K562 (cell line): ENCODE data around the gene NRXN3. TPM values are rescaled to one million over a fixed set of nuclear protein-coding genes. Genes with fewer than 3 reads are reported as not detected.

ENCODE experiments used
- CBFA2T2 ChIP-seq: fragments of 450-650 bp; conservative IDR thresholded peaks from 2 replicates; pipeline ENCODE4 v1.6.1; 2017; ENCODE audit warnings: mild to moderate bottlenecking
- CBX8 ChIP-seq: fragments of 200-600 bp; sonication (generic); IDR thresholded peaks from 2 replicates; pipeline ENCODE4 v1.6.1; 2012; ENCODE audit warnings: borderline replicate concordance, mixed run types, low read depth, mild to moderate bottlenecking, moderate library complexity, mixed read lengths, low read length, control low read depth, inconsistent platforms; ENCODE audit not compliant: poor library complexity, severe bottlenecking; ENCODE audit errors: extremely low read depth
- CCNT2 ChIP-seq: IDR thresholded peaks from 2 replicates; pipeline ENCODE4 v1.6.1; 2011; ENCODE audit warnings: borderline replicate concordance, low read depth, mild to moderate bottlenecking, moderate library complexity, mixed read lengths, low read length; ENCODE audit not compliant: insufficient read length; ENCODE audit errors: extremely low read depth
- ELF1 ChIP-seq: fragments of 200-800 bp; sonication (Bioruptor generic); IDR thresholded peaks from 2 replicates; pipeline ENCODE4 v1.6.1; 2016; ENCODE audit warnings: missing genetic modification characterization, missing compliant biosample characterization
- HNRNPK ChIP-seq: fragments of 200-400 bp; formaldehyde crosslinking; IDR thresholded peaks from one replicate; pipeline ENCODE4 v1.6.1; 2018; ENCODE audit warnings: mild to moderate bottlenecking, low read depth, low read length; ENCODE audit not compliant: poor library complexity, severe bottlenecking
- MAFF ChIP-seq: IDR thresholded peaks from 2 replicates; pipeline ENCODE4 v1.6.1; 2012; ENCODE audit warnings: low read length, improper control_type of control experiment
- MTA2 ChIP-seq: fragments of 450-650 bp; IDR thresholded peaks from 2 replicates; pipeline ENCODE4 v1.6.1; 2016; ENCODE audit warnings: low read depth
- MYBL2 ChIP-seq, 2 experiments: fragments of 450-650 bp in 1 of 2; sonication (generic) in 1 of 2; formaldehyde crosslinking in 1 of 2; IDR thresholded peaks; 2 replicates each; pipeline versions ENCODE4 v1.6.1 to v1.8.1; 2017 to 2022; ENCODE audit warnings: borderline replicate concordance in 1 of 2, inconsistent platforms in 1 of 2, low read depth in 1 of 2, mild to moderate bottlenecking in 1 of 2, missing genetic modification reagents in 1 of 2, moderate library complexity in 1 of 2
- NFXL1 ChIP-seq: fragments of 450-650 bp; formaldehyde crosslinking; IDR thresholded peaks from 2 replicates; pipeline ENCODE4 v1.4.0; 2021; ENCODE audit warnings: mild to moderate bottlenecking
- STAT5A ChIP-seq: IDR thresholded peaks from 2 replicates; pipeline ENCODE4 v1.6.1; 2012; ENCODE audit warnings: low read length, inconsistent platforms, borderline replicate concordance
- SUPT5H ChIP-seq: fragments of 450-650 bp; IDR thresholded peaks from 2 replicates; pipeline ENCODE4 v1.6.1; 2016
- TCFL5 ChIP-seq: fragments of 250-450 bp; sonication (Bioruptor Pico); conservative IDR thresholded peaks from 2 replicates; pipeline ENCODE4 v1.6.1; 2021; ENCODE audit warnings: mild to moderate bottlenecking, moderate library complexity, matching md5 sums
- THRA ChIP-seq: fragments of 450-650 bp; IDR thresholded peaks from 2 replicates; pipeline ENCODE4 v1.6.1; 2017; ENCODE audit warnings: mild to moderate bottlenecking, moderate library complexity
- WHSC1 ChIP-seq: IDR thresholded peaks from one replicate; pipeline ENCODE4 v1.6.1; 2012; ENCODE audit warnings: low read length, control low read depth, inconsistent platforms
- ZNF280A ChIP-seq: fragments of 450-650 bp; IDR thresholded peaks from 2 replicates; pipeline ENCODE4 v1.6.1; 2018; ENCODE audit warnings: mild to moderate bottlenecking, low read depth; ENCODE audit not compliant: partially characterized antibody
- ZNF589 ChIP-seq: fragments of 200-800 bp; sonication (Bioruptor generic); IDR thresholded peaks from 2 replicates; pipeline ENCODE4 v1.6.1; 2016; ENCODE audit warnings: low read depth, missing genetic modification characterization, missing compliant biosample characterization
- ZNF696 ChIP-seq: fragments of 250-450 bp; sonication (Bioruptor Pico); conservative IDR thresholded peaks from 2 replicates; pipeline ENCODE4 v1.4.0; 2020; ENCODE audit warnings: mild to moderate bottlenecking, moderate library complexity
- ZNF707 ChIP-seq: fragments of 250-450 bp; sonication (Bioruptor Pico); conservative IDR thresholded peaks from 2 replicates; pipeline ENCODE4 v1.8.0; 2022; ENCODE audit warnings: inconsistent platforms, mild to moderate bottlenecking, moderate library complexity
- polyA plus RNA-seq, 8 experiments: library from polyadenylated mRNA; depleted of rRNA in 4 of 8; stranded (reverse) in 5 of 8; unstranded in 3 of 8; fragments of >200 nt; fragmentation: Nextera tagmentation in 2 of 8; fragmentation: Illumina TruSeq in 1 of 8; extraction: Ambion mirVana in 2 of 8; extraction: Trizol in 1 of 8; gene quantifications; 2 replicates each; pipeline versions ENCODE4 v1.2.1 to v1.2.3, GENCODE V29; 2011 to 2014; ENCODE audit warnings: inconsistent platforms in 1 of 8, missing spikeins in 1 of 8
- total RNA-seq, 7 experiments: library from RNA; depleted of rRNA in 6 of 7; stranded (reverse); fragments of >200 nt in 6 of 7; fragmentation: Illumina TruSeq in 2 of 7; extraction: Trizol in 2 of 7; gene quantifications; 2 replicates each; pipeline versions ENCODE4 v1.2.1 to v1.2.3, GENCODE V29; 2011 to 2021; ENCODE audit warnings: low replicate concordance in 1 of 7
- TF ChIP-seq, protein P1 (sequence below): fragments of 450-650 bp; formaldehyde crosslinking; IDR thresholded peaks from 2 replicates; pipeline ENCODE4 v1.4.0; 2020; ENCODE audit warnings: mild to moderate bottlenecking, mixed read lengths
- TF ChIP-seq, protein P2 (sequence below): fragments of 250-450 bp; sonication (Bioruptor Pico); IDR thresholded peaks from 2 replicates; pipeline ENCODE4 v1.5.0; 2021
- TF ChIP-seq, protein P3 (sequence below): fragments of 450-650 bp; IDR thresholded peaks from 2 replicates; pipeline ENCODE4 v1.6.1; 2016; ENCODE audit warnings: missing biosample characterization, missing genetic modification characterization

The NRXN3 gene
- total and polyA plus RNA-seq, 9 of the 15 experiments (the other 6 are each of a cell fraction or from before 2014, with no cell fraction given): 0.09 TPM; not detected in 8

DNA sequence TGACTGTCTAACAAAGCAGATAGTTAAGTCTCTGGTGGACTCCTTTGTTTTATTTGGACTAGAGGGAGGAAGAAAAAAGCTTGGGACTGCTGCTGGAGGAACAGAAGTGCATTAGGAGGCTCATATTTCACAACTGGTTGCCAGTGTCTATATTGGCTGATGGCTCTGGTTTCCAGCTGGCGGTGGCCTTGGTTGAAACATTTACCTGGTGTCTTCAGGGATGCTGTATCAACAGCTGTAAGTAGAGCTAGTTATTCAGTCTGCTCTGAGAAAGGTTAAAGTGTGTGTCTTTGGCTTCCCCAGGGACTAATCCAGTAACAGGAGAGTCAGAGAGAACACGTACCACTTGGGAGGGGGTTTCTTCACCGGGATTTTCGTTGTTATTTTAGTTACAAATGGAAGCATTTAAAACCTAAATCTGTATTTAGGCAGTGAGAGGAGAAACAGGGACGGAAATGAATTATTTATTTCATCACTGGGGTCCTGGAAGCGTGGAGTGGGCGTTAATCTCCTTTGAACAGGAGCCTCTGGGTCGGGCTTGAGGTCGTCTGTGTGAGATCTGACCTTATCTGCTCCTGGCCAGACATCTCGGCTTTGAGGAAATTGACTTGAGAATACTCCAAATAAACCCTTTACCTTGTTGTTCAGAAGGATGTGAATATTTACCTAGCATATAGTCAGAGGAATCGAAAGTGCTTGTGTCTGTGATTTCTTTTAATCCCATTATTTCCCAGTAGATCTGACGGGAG lies 149.9 kb downstream of the NRXN3 start (continued):
- peak; percentile 83 for TF ChIP-seq STAT5A
- no peak for TF ChIP-seq THRA
- TF ChIP-seq HNRNPK: no peak
- TF ChIP-seq, protein P1, sequence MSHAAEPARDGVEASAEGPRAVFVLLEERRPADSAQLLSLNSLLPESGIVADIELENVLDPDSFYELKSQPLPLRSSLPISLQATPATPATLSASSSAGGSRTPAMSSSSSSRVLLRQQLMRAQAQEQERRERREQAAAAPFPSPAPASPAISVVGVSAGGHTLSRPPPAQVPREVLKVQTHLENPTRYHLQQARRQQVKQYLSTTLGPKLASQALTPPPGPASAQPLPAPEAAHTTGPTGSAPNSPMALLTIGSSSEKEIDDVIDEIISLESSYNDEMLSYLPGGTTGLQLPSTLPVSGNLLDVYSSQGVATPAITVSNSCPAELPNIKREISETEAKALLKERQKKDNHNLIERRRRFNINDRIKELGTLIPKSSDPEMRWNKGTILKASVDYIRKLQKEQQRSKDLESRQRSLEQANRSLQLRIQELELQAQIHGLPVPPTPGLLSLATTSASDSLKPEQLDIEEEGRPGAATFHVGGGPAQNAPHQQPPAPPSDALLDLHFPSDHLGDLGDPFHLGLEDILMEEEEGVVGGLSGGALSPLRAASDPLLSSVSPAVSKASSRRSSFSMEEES (CRISPR knock-in tag): no peak
- peak; percentile 90 for TF ChIP-seq CBFA2T2
- no peak for TF ChIP-seq ZNF696 (CRISPR knock-in tag)
- TF ChIP-seq, protein P2, sequence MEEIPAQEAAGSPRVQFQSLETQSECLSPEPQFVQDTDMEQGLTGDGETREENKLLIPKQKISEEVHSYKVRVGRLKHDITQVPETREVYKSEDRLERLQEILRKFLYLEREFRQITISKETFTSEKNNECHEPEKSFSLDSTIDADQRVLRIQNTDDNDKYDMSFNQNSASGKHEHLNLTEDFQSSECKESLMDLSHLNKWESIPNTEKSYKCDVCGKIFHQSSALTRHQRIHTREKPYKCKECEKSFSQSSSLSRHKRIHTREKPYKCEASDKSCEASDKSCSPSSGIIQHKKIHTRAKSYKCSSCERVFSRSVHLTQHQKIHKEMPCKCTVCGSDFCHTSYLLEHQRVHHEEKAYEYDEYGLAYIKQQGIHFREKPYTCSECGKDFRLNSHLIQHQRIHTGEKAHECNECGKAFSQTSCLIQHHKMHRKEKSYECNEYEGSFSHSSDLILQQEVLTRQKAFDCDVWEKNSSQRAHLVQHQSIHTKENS (CRISPR knock-in tag): no peak
- peak; percentile 84 for TF ChIP-seq MTA2
- TF ChIP-seq ELF1: no peak
- no peak for TF ChIP-seq MYBL2 (IDR thresholded peaks at IDR 0.05; ENCODE audit: low read depth)
- TF ChIP-seq MYBL2 (CRISPR knock-in tag; IDR thresholded peaks at IDR 0.05; ENCODE audit: borderline replicate concordance): no peak
- no peak for TF ChIP-seq ZNF280A
- no peak for TF ChIP-seq WHSC1
- TF ChIP-seq SUPT5H: no peak
- TF ChIP-seq CCNT2: peak; percentile 50
- no peak for TF ChIP-seq NFXL1 (CRISPR knock-in tag)
- TF ChIP-seq MAFF: no peak
- TF ChIP-seq, protein P3, sequence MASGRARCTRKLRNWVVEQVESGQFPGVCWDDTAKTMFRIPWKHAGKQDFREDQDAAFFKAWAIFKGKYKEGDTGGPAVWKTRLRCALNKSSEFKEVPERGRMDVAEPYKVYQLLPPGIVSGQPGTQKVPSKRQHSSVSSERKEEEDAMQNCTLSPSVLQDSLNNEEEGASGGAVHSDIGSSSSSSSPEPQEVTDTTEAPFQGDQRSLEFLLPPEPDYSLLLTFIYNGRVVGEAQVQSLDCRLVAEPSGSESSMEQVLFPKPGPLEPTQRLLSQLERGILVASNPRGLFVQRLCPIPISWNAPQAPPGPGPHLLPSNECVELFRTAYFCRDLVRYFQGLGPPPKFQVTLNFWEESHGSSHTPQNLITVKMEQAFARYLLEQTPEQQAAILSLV: no peak
- no peak for TF ChIP-seq ZNF589 (CRISPR knock-in tag)
- no peak for TF ChIP-seq ZNF707
- TF ChIP-seq CBX8: no peak
- no peak for TF ChIP-seq TCFL5
